ENCODE results near the gene PLPPR5.

DNA sequence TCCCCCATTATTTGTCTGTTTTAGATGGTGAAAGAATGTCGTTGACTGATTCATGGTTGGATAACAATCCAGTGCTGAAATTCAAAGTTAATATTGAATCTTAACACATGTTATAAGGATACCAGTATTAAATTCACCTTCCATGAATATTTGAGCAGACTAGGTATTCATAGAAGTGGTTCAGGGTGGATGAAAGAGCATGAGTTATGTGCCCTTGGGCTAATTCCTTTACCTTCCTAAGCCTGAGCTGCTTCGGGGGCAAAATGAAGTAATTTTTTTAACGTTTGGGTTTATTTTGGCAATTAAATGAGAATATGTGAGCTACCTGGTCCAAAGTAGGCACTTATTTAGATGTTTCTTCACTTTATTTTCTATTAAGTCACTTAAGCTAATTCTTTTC, 2.7 kb upstream of the PLPPR5 start:
- no peak for TF ChIP-seq CTCF (IDR thresholded peaks at IDR 0.05; ENCODE audit: low read length)
- TF ChIP-seq EZH2phosphoT487 (IDR thresholded peaks at IDR 0.05; ENCODE audit: low read length), result no peak
- TF ChIP-seq EZH2 (optimal IDR thresholded peaks at IDR 0.05; ENCODE audit: low read depth, low read length), result no peak
